ENCODE measurements around the gene PIK3CA. TPM values are rescaled to one million over a fixed set of nuclear protein-coding genes. Genes with fewer than 3 reads are reported as not detected.

Gene PIK3CA
- polyA plus RNA-seq, 1 donor: 19.9 TPM

- no peaks in the 10 kb centered on the region for H3K4me1 ChIP-seq (ENCODE audit: control insufficient read depth, insufficient read depth, low read length)
- DNase-seq: no peak
- peaks cover 6% of the 10 kb centered on the region for H3K9me3 ChIP-seq (ENCODE audit: control insufficient read depth, low read depth, low read length)
- no peaks in the 10 kb centered on the region for H3K36me3 ChIP-seq (ENCODE audit: control insufficient read depth, insufficient read depth, low read length)
- no peak overlapping the region for H3K4me3 ChIP-seq (ENCODE audit: low read length)
- WGBS (ENCODE audit: insufficient coverage, low lambda C conversion rate): 90% methylated on average over 3 of the region's 3 CpGs
- H3K27me3 ChIP-seq (ENCODE audit: control insufficient read depth, insufficient read depth, low read length): no peaks in the 10 kb centered on the region
- no peak overlapping the region for H3K27ac ChIP-seq (ENCODE audit: low read length)
Measured at GRCh38 chr3:179175358-179175757, 27.2 kb downstream of the PIK3CA start.

- Histone ChIP-seq H3K4me3 (ENCODE audit: low read length) (no peak overlapping the region), H3K27ac (ENCODE audit: low read length) (no peak overlapping the region), H3K9me3 (ENCODE audit: control insufficient read depth, low read depth, low read length) (no peaks in the 10 kb centered on the region), H3K4me1 (ENCODE audit: control insufficient read depth, insufficient read depth, low read length) (no peaks in the 10 kb centered on the region), H3K27me3 (ENCODE audit: control insufficient read depth, insufficient read depth, low read length) (no peaks in the 10 kb centered on the region), H3K36me3 (ENCODE audit: control insufficient read depth, insufficient read depth, low read length) (no peaks in the 10 kb centered on the region)
- DNase-seq: no peak
Measured at GRCh38 chr3:179177611-179178010, 29.5 kb downstream of the PIK3CA start.

GRCh38 chr3:179179256-179179655 is 31.1 kb downstream of the PIK3CA start:
- H3K9me3 ChIP-seq (ENCODE audit: control insufficient read depth, low read depth, low read length): no peaks in the 10 kb centered on the region
- no peaks in the 10 kb centered on the region for H3K36me3 ChIP-seq (ENCODE audit: control insufficient read depth, insufficient read depth, low read length)
- 85% methylated on average over 2 of the region's 2 CpGs for WGBS (ENCODE audit: insufficient coverage, low lambda C conversion rate)
- no peak overlapping the region for H3K27ac ChIP-seq (ENCODE audit: low read length)
- H3K4me3 ChIP-seq (ENCODE audit: low read length): no peak overlapping the region
- H3K4me1 ChIP-seq (ENCODE audit: control insufficient read depth, insufficient read depth, low read length): no peaks in the 10 kb centered on the region
- no peak for DNase-seq
- no peaks in the 10 kb centered on the region for H3K27me3 ChIP-seq (ENCODE audit: control insufficient read depth, insufficient read depth, low read length)

GRCh38 chr3:179179979-179180759 is 32.0 kb downstream of the PIK3CA start:
- H3K4me1 ChIP-seq (ENCODE audit: control insufficient read depth, insufficient read depth, low read length): no peaks in the 10 kb centered on the region

GRCh38 chr3:179181021-179181472 is 32.9 kb downstream of the PIK3CA start:
- Histone ChIP-seq H3K27ac (ENCODE audit: low read length) (no peak overlapping the region), H3K4me3 (ENCODE audit: low read length) (no peak overlapping the region), H3K27me3 (ENCODE audit: control insufficient read depth, insufficient read depth, low read length) (no peaks in the 10 kb centered on the region), H3K36me3 (ENCODE audit: control insufficient read depth, insufficient read depth, low read length) (no peaks in the 10 kb centered on the region), H3K9me3 (ENCODE audit: control insufficient read depth, low read depth, low read length) (no peaks in the 10 kb centered on the region), H3K4me1 (ENCODE audit: control insufficient read depth, insufficient read depth, low read length) (no peaks in the 10 kb centered on the region)
- 40% methylated on average over 1 of the region's 1 CpG for WGBS (ENCODE audit: insufficient coverage, low lambda C conversion rate)
- peak in 1 of 2 donors; percentile 10 for DNase-seq

More at GRCh38 chr3:179179979-179180759, 32.0 kb downstream of the PIK3CA start:
- Histone ChIP-seq H3K27me3 (ENCODE audit: control insufficient read depth, insufficient read depth, low read length) (no peaks in the 10 kb centered on the region), H3K27ac (ENCODE audit: low read length) (no peak overlapping the region), H3K4me3 (ENCODE audit: low read length) (no peak overlapping the region), H3K36me3 (ENCODE audit: control insufficient read depth, insufficient read depth, low read length) (no peaks in the 10 kb centered on the region), H3K9me3 (ENCODE audit: control insufficient read depth, low read depth, low read length) (no peaks in the 10 kb centered on the region)
- no CpG with 5 or more reads among the region's 1 CpG for WGBS (ENCODE audit: insufficient coverage, low lambda C conversion rate)
- DNase-seq: no peak

GRCh38 chr3:179181993-179182551 is 33.9 kb downstream of the PIK3CA start:
- DNase-seq: no peak
- no peaks in the 10 kb centered on the region for H3K27me3 ChIP-seq (ENCODE audit: control insufficient read depth, insufficient read depth, low read length)
- no peak overlapping the region for H3K4me3 ChIP-seq (ENCODE audit: low read length)
- WGBS (ENCODE audit: insufficient coverage, low lambda C conversion rate): 78% methylated on average over 2 of the region's 4 CpGs
- no peaks in the 10 kb centered on the region for H3K36me3 ChIP-seq (ENCODE audit: control insufficient read depth, insufficient read depth, low read length)
- H3K27ac ChIP-seq (ENCODE audit: low read length): no peak overlapping the region
- H3K4me1 ChIP-seq (ENCODE audit: control insufficient read depth, insufficient read depth, low read length): no peaks in the 10 kb centered on the region
- no peaks in the 10 kb centered on the region for H3K9me3 ChIP-seq (ENCODE audit: control insufficient read depth, low read depth, low read length)

GRCh38 chr3:179182902-179183301 is 34.7 kb downstream of the PIK3CA start:
- Histone ChIP-seq H3K4me3 (ENCODE audit: low read length) (no peak overlapping the region), H3K4me1 (ENCODE audit: control insufficient read depth, insufficient read depth, low read length) (no peaks in the 10 kb centered on the region), H3K27ac (ENCODE audit: low read length) (no peak overlapping the region), H3K27me3 (ENCODE audit: control insufficient read depth, insufficient read depth, low read length) (no peaks in the 10 kb centered on the region), H3K36me3 (ENCODE audit: control insufficient read depth, insufficient read depth, low read length) (no peaks in the 10 kb centered on the region), H3K9me3 (ENCODE audit: control insufficient read depth, low read depth, low read length) (no peaks in the 10 kb centered on the region)
- no peak for DNase-seq
- WGBS (ENCODE audit: insufficient coverage, low lambda C conversion rate): no CpG with 5 or more reads among the region's 1 CpG

GRCh38 chr3:179184826-179185225 is 36.7 kb downstream of the PIK3CA start:
- DNase-seq: no peak

GRCh38 chr3:179186426-179186825 is 38.3 kb downstream of the PIK3CA start:
- no peak overlapping the region for H3K27ac ChIP-seq (ENCODE audit: low read length)

More at GRCh38 chr3:179184826-179185225, 36.7 kb downstream of the PIK3CA start:
- Histone ChIP-seq H3K27ac (ENCODE audit: low read length) (no peak overlapping the region), H3K4me3 (ENCODE audit: low read length) (no peak overlapping the region), H3K27me3 (ENCODE audit: control insufficient read depth, insufficient read depth, low read length) (no peaks in the 10 kb centered on the region), H3K36me3 (ENCODE audit: control insufficient read depth, insufficient read depth, low read length) (no peaks in the 10 kb centered on the region), H3K9me3 (ENCODE audit: control insufficient read depth, low read depth, low read length) (no peaks in the 10 kb centered on the region), H3K4me1 (ENCODE audit: control insufficient read depth, insufficient read depth, low read length) (no peaks in the 10 kb centered on the region)
- no CpG with 5 or more reads among the region's 1 CpG for WGBS (ENCODE audit: insufficient coverage, low lambda C conversion rate)

GRCh38 chr3:179189759-179190158 is 41.6 kb downstream of the PIK3CA start:
- WGBS (ENCODE audit: insufficient coverage, low lambda C conversion rate): 92% methylated on average over 1 of the region's 3 CpGs
- H3K36me3 ChIP-seq (ENCODE audit: control insufficient read depth, insufficient read depth, low read length): no peaks in the 10 kb centered on the region
- no peaks in the 10 kb centered on the region for H3K27me3 ChIP-seq (ENCODE audit: control insufficient read depth, insufficient read depth, low read length)
- H3K4me3 ChIP-seq (ENCODE audit: low read length): no peak overlapping the region
- H3K27ac ChIP-seq (ENCODE audit: low read length): no peak overlapping the region
- no peaks in the 10 kb centered on the region for H3K4me1 ChIP-seq (ENCODE audit: control insufficient read depth, insufficient read depth, low read length)
- no peaks in the 10 kb centered on the region for H3K9me3 ChIP-seq (ENCODE audit: control insufficient read depth, low read depth, low read length)
- DNase-seq: peak; percentile 18 to 29

More at GRCh38 chr3:179186426-179186825, 38.3 kb downstream of the PIK3CA start:
- WGBS (ENCODE audit: insufficient coverage, low lambda C conversion rate): 90% methylated on average over 3 of the region's 3 CpGs
- Histone ChIP-seq H3K9me3 (ENCODE audit: control insufficient read depth, low read depth, low read length) (no peaks in the 10 kb centered on the region), H3K27me3 (ENCODE audit: control insufficient read depth, insufficient read depth, low read length) (no peaks in the 10 kb centered on the region), H3K4me1 (ENCODE audit: control insufficient read depth, insufficient read depth, low read length) (no peaks in the 10 kb centered on the region), H3K36me3 (ENCODE audit: control insufficient read depth, insufficient read depth, low read length) (no peaks in the 10 kb centered on the region), H3K4me3 (ENCODE audit: low read length) (no peak overlapping the region)
- DNase-seq: no peak
